HL-60/S4 (cell line): ENCODE measurements around the gene SH3RF3.
"Not testable (repeated sequence)": the region's sequence is repeated elsewhere in the genome, so short reads cannot be mapped to it uniquely, and the experiment has no call there.

Experiments
- in situ Hi-C: fragments of 300-500 bp; cut with MboI; formaldehyde crosslinking; loops from 2 replicates; pipeline ENCODE4 v1.14.3; 2022; ENCODE audit warnings: low sequenced_read_pairs

Gene SH3RF3

GRCh38 chr2:109154226-109154625, 25.2 kb downstream of the SH3RF3 start:
- in situ Hi-C loops, result no loop called here

- in situ Hi-C loops, result no loop called here
Measured at GRCh38 chr2:109155553-109156451, 26.8 kb downstream of the SH3RF3 start.

- in situ Hi-C loops, result no loop called here
Measured at GRCh38 chr2:109157563-109158105, 28.6 kb downstream of the SH3RF3 start.

GRCh38 chr2:109158237-109158636, 29.2 kb downstream of the SH3RF3 start:
- in situ Hi-C loops, result no loop called here

GRCh38 chr2:109159096-109159495, 30.1 kb downstream of the SH3RF3 start:
- in situ Hi-C loops, result no loop called here

- in situ Hi-C loops, result no loop called here
Measured at GRCh38 chr2:109160714-109161440, 31.9 kb downstream of the SH3RF3 start.

- in situ Hi-C loops, result not testable (repeated sequence)
Measured at GRCh38 chr2:109162367-109162766, 33.4 kb downstream of the SH3RF3 start.

- in situ Hi-C loops, result no loop called here
Measured at GRCh38 chr2:109162999-109163398, 34.0 kb downstream of the SH3RF3 start.

- in situ Hi-C loops, result no loop called here
Measured at GRCh38 chr2:109164311-109164710, 35.3 kb downstream of the SH3RF3 start.

GRCh38 chr2:109164739-109165221, 35.8 kb downstream of the SH3RF3 start:
- in situ Hi-C loops, result no loop called here

- in situ Hi-C loops, result no loop called here
Measured at GRCh38 chr2:109166811-109167210, 37.8 kb downstream of the SH3RF3 start.

- in situ Hi-C loops, result no loop called here
Measured at GRCh38 chr2:109168086-109168485, 39.1 kb downstream of the SH3RF3 start.

- in situ Hi-C loops, result no loop called here
Measured at GRCh38 chr2:109168716-109169115, 39.7 kb downstream of the SH3RF3 start.

GRCh38 chr2:109170645-109171044, 41.6 kb downstream of the SH3RF3 start:
- in situ Hi-C loops, result no loop called here

GRCh38 chr2:109171444-109172334, 42.7 kb downstream of the SH3RF3 start:
- in situ Hi-C loops, result no loop called here

GRCh38 chr2:109172556-109173105, 43.6 kb downstream of the SH3RF3 start:
- in situ Hi-C loops, result no loop called here

GRCh38 chr2:109173311-109174171, 44.5 kb downstream of the SH3RF3 start:
- in situ Hi-C loops, result no loop called here

GRCh38 chr2:109174214-109174613, 45.2 kb downstream of the SH3RF3 start:
- in situ Hi-C loops, result no loop called here

GRCh38 chr2:109174626-109175349, 45.8 kb downstream of the SH3RF3 start:
- in situ Hi-C loops, result no loop called here
